Measurements from ENCODE around the gene SPSB4. TPM values are rescaled to one million over a fixed set of nuclear protein-coding genes. Genes with fewer than 3 reads are reported as not detected.

Gene SPSB4
- polyA plus RNA-seq, 4 donors = 0.27 to 0.56 TPM; not detected in 2

GRCh38 chr3:141047168-141047567 is 4.0 kb upstream of the SPSB4 start:
- WGBS, 3 donors = 74 to 87% (median 83%) methylated on average over 1 of the region's 1 CpG
- FAIRE-seq (no peak), DNase-seq (no peak)
- H3K4me3 ChIP-seq (ENCODE audit: low read depth in 1 of 3, low read length in 3 of 3) = no peak overlapping the region
- H3K27me3 ChIP-seq (ENCODE audit: control insufficient read depth in 3 of 3, insufficient read depth in 3 of 3, low read length in 3 of 3) = peaks cover 8 to 40% (median 18%) of the 10 kb centered on the region in 3 donors
- H3K9me3 ChIP-seq (ENCODE audit: control insufficient read depth in 2 of 2, insufficient read depth in 1 of 2, low read depth in 1 of 2, low read length in 1 of 2) = no peaks in the 10 kb centered on the region
- H3K36me3 ChIP-seq (ENCODE audit: control insufficient read depth in 3 of 3, insufficient read depth in 2 of 3, low read depth in 1 of 3, low read length in 3 of 3) = no peaks in the 10 kb centered on the region
- H3K4me1 ChIP-seq (ENCODE audit: control insufficient read depth in 3 of 3, insufficient read depth in 2 of 3, low read depth in 1 of 3, low read length in 2 of 3) = no peaks in the 10 kb centered on the region
- no peak overlapping the region for H3K27ac ChIP-seq (ENCODE audit: low read depth in 1 of 3, low read length in 2 of 3)

GRCh38 chr3:141049681-141050080 is 1.5 kb upstream of the SPSB4 start:
- 47 to 55% (median 52%) methylated on average over 2 of the region's 2 CpGs for WGBS, 3 donors
- Histone ChIP-seq H3K4me1 (ENCODE audit: control insufficient read depth in 3 of 3, insufficient read depth in 2 of 3, low read depth in 1 of 3, low read length in 2 of 3) (no peaks in the 10 kb centered on the region), H3K4me3 (ENCODE audit: low read depth in 1 of 3, low read length in 3 of 3) (no peak overlapping the region), H3K27me3 (ENCODE audit: control insufficient read depth in 3 of 3, insufficient read depth in 3 of 3, low read length in 3 of 3) (peaks cover 19 to 52% (median 22%) of the 10 kb centered on the region in 3 donors), H3K36me3 (ENCODE audit: control insufficient read depth in 3 of 3, insufficient read depth in 2 of 3, low read depth in 1 of 3, low read length in 3 of 3) (no peaks in the 10 kb centered on the region), H3K27ac (ENCODE audit: low read depth in 1 of 3, low read length in 2 of 3) (no peak overlapping the region), H3K9me3 (ENCODE audit: control insufficient read depth in 2 of 2, insufficient read depth in 1 of 2, low read depth in 1 of 2, low read length in 1 of 2) (no peaks in the 10 kb centered on the region)
- FAIRE-seq = no peak
- no peak for DNase-seq

GRCh38 chr3:141051443-141052200 is 475 bp downstream of the SPSB4 start:
- Histone ChIP-seq H3K27me3 (ENCODE audit: control insufficient read depth in 3 of 3, insufficient read depth in 3 of 3, low read length in 3 of 3) (peaks cover 19 to 52% (median 22%) of the 10 kb centered on the region in 3 donors), H3K36me3 (ENCODE audit: control insufficient read depth in 3 of 3, insufficient read depth in 2 of 3, low read depth in 1 of 3, low read length in 3 of 3) (no peaks in the 10 kb centered on the region), H3K27ac (ENCODE audit: low read depth in 1 of 3, low read length in 2 of 3) (peak overlapping the region in 1 of 3 donors; percentile 28), H3K4me3 (ENCODE audit: low read depth in 1 of 3, low read length in 3 of 3) (peak overlapping the region in 2 of 3 donors; percentile 23 to 49), H3K9me3 (ENCODE audit: control insufficient read depth in 2 of 2, insufficient read depth in 1 of 2, low read depth in 1 of 2, low read length in 1 of 2) (no peaks in the 10 kb centered on the region), H3K4me1 (ENCODE audit: control insufficient read depth in 3 of 3, insufficient read depth in 2 of 3, low read depth in 1 of 3, low read length in 2 of 3) (no peaks in the 10 kb centered on the region)
- peak in 1 of 2 donors; percentile 60 for DNase-seq
- 1 to 2% (median 2%) methylated on average over 66 to 77 of the region's 77 CpGs for WGBS, 3 donors
- no peak for FAIRE-seq

GRCh38 chr3:141052201-141053069 is 1.3 kb downstream of the SPSB4 start:
- peak in 1 of 2 donors; percentile 24 for DNase-seq

GRCh38 chr3:141055136-141055535 is 4.0 kb downstream of the SPSB4 start:
- H3K27me3 ChIP-seq (ENCODE audit: control insufficient read depth in 3 of 3, insufficient read depth in 3 of 3, low read length in 3 of 3) = peaks cover 11 to 36% (median 20%) of the 10 kb centered on the region in 3 donors

More at GRCh38 chr3:141052201-141053069, 1.3 kb downstream of the SPSB4 start:
- Histone ChIP-seq H3K4me1 (ENCODE audit: control insufficient read depth in 3 of 3, insufficient read depth in 2 of 3, low read depth in 1 of 3, low read length in 2 of 3) (no peaks in the 10 kb centered on the region), H3K36me3 (ENCODE audit: control insufficient read depth in 3 of 3, insufficient read depth in 2 of 3, low read depth in 1 of 3, low read length in 3 of 3) (no peaks in the 10 kb centered on the region), H3K4me3 (ENCODE audit: low read depth in 1 of 3, low read length in 3 of 3) (peak overlapping the region in 1 of 3 donors; percentile 49), H3K27me3 (ENCODE audit: control insufficient read depth in 3 of 3, insufficient read depth in 3 of 3, low read length in 3 of 3) (peaks cover 19 to 51% (median 22%) of the 10 kb centered on the region in 3 donors), H3K27ac (ENCODE audit: low read depth in 1 of 3, low read length in 2 of 3) (peak overlapping the region in 1 of 3 donors; percentile 28), H3K9me3 (ENCODE audit: control insufficient read depth in 2 of 2, insufficient read depth in 1 of 2, low read depth in 1 of 2, low read length in 1 of 2) (no peaks in the 10 kb centered on the region)
- 3 to 9% (median 8%) methylated on average over 48 of the region's 48 CpGs for WGBS, 3 donors
- FAIRE-seq = no peak

GRCh38 chr3:141055536-141056445 is 4.6 kb downstream of the SPSB4 start:
- Histone ChIP-seq H3K36me3 (ENCODE audit: control insufficient read depth in 3 of 3, insufficient read depth in 2 of 3, low read depth in 1 of 3, low read length in 3 of 3) (no peaks in the 10 kb centered on the region), H3K27me3 (ENCODE audit: control insufficient read depth in 3 of 3, insufficient read depth in 3 of 3, low read length in 3 of 3) (peaks cover 11 to 30% (median 16%) of the 10 kb centered on the region in 3 donors), H3K4me3 (ENCODE audit: low read depth in 1 of 3, low read length in 3 of 3) (no peak overlapping the region), H3K4me1 (ENCODE audit: control insufficient read depth in 3 of 3, insufficient read depth in 2 of 3, low read depth in 1 of 3, low read length in 2 of 3) (no peaks in the 10 kb centered on the region), H3K27ac (ENCODE audit: low read depth in 1 of 3, low read length in 2 of 3) (no peak overlapping the region), H3K9me3 (ENCODE audit: control insufficient read depth in 2 of 2, insufficient read depth in 1 of 2, low read depth in 1 of 2, low read length in 1 of 2) (no peaks in the 10 kb centered on the region)
- no peak for DNase-seq
- 75 to 85% (median 79%) methylated on average over 11 of the region's 11 CpGs for WGBS, 3 donors
- FAIRE-seq = no peak

More at GRCh38 chr3:141055136-141055535, 4.0 kb downstream of the SPSB4 start:
- 76 to 86% (median 83%) methylated on average over 5 of the region's 5 CpGs for WGBS, 3 donors
- no peaks in the 10 kb centered on the region for H3K36me3 ChIP-seq (ENCODE audit: control insufficient read depth in 3 of 3, insufficient read depth in 2 of 3, low read depth in 1 of 3, low read length in 3 of 3)
- DNase-seq (no peak), FAIRE-seq (no peak)
- H3K9me3 ChIP-seq (ENCODE audit: control insufficient read depth in 2 of 2, insufficient read depth in 1 of 2, low read depth in 1 of 2, low read length in 1 of 2) = no peaks in the 10 kb centered on the region
- no peaks in the 10 kb centered on the region for H3K4me1 ChIP-seq (ENCODE audit: control insufficient read depth in 3 of 3, insufficient read depth in 2 of 3, low read depth in 1 of 3, low read length in 2 of 3)
- no peak overlapping the region for H3K4me3 ChIP-seq (ENCODE audit: low read depth in 1 of 3, low read length in 3 of 3)
- no peak overlapping the region for H3K27ac ChIP-seq (ENCODE audit: low read depth in 1 of 3, low read length in 2 of 3)

- Histone ChIP-seq H3K4me1 (ENCODE audit: control insufficient read depth in 3 of 3, insufficient read depth in 2 of 3, low read depth in 1 of 3, low read length in 2 of 3) (no peaks in the 10 kb centered on the region), H3K36me3 (ENCODE audit: control insufficient read depth in 3 of 3, insufficient read depth in 2 of 3, low read depth in 1 of 3, low read length in 3 of 3) (no peaks in the 10 kb centered on the region), H3K4me3 (ENCODE audit: low read depth in 1 of 3, low read length in 3 of 3) (no peak overlapping the region), H3K9me3 (ENCODE audit: control insufficient read depth in 2 of 2, insufficient read depth in 1 of 2, low read depth in 1 of 2, low read length in 1 of 2) (no peaks in the 10 kb centered on the region), H3K27ac (ENCODE audit: low read depth in 1 of 3, low read length in 2 of 3) (no peak overlapping the region), H3K27me3 (ENCODE audit: control insufficient read depth in 3 of 3, insufficient read depth in 3 of 3, low read length in 3 of 3) (peaks cover 8 to 25% (median 11%) of the 10 kb centered on the region in 3 donors)
- FAIRE-seq = no peak
- no peak for DNase-seq
- 56 to 80% (median 61%) methylated on average over 7 of the region's 7 CpGs for WGBS, 3 donors
These were observed 5.6 kb downstream of the SPSB4 start for GRCh38 chr3:141056751-141057171.

Data from small intestine (tissue), 7 donors.